Sigmoid colon (tissue), 3 donors: ENCODE data around the gene DDX20.

Source experiments
- POLR2A ChIP-seq, 2 donors: fragments of 450-650 bp; IDR thresholded peaks; one replicate each; pipeline ENCODE4 v1.6.1; 2016; ENCODE audit warnings: antibody characterized with exemption in 2 of 2, mild to moderate bottlenecking in 2 of 2, moderate library complexity in 2 of 2
- TF ChIP-seq, protein P1 (sequence below), 4 experiments: fragments of 450-650 bp in 3 of 4; fragments of 200-600 bp in 1 of 4; IDR thresholded peaks; one replicate each; pipeline ENCODE4 v1.5.1; 2016 to 2019; ENCODE audit warnings: antibody characterized with exemption in 4 of 4, mild to moderate bottlenecking in 3 of 4, moderate library complexity in 2 of 4

DNA sequence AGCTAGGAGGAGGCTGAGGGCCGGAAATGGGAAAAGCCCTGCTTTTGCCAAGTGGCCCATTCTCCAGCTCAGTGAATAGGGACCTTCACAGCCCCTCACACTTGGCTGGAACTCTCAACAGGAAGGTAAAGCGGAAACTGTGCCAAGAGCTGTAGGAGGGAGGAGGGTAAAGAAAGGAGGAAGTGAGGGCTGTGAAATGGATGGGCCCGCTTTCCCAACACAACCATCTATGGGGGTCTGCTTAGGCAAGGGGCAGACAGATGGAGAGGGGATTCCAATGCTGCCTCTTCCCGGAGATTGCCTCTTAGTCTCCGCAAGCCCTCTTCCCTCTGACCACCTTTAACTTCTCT is 21.7 kb upstream of the DDX20 start:
- TF ChIP-seq, protein P1, sequence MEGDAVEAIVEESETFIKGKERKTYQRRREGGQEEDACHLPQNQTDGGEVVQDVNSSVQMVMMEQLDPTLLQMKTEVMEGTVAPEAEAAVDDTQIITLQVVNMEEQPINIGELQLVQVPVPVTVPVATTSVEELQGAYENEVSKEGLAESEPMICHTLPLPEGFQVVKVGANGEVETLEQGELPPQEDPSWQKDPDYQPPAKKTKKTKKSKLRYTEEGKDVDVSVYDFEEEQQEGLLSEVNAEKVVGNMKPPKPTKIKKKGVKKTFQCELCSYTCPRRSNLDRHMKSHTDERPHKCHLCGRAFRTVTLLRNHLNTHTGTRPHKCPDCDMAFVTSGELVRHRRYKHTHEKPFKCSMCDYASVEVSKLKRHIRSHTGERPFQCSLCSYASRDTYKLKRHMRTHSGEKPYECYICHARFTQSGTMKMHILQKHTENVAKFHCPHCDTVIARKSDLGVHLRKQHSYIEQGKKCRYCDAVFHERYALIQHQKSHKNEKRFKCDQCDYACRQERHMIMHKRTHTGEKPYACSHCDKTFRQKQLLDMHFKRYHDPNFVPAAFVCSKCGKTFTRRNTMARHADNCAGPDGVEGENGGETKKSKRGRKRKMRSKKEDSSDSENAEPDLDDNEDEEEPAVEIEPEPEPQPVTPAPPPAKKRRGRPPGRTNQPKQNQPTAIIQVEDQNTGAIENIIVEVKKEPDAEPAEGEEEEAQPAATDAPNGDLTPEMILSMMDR (IDR thresholded peaks at IDR 0.05) = no peak
- no peak for TF ChIP-seq POLR2A (IDR thresholded peaks at IDR 0.05)
